BJ (cell line): ENCODE data around the gene SYT1. TPM values are rescaled to one million over a fixed set of nuclear protein-coding genes. Genes with fewer than 3 reads are reported as not detected.

ENCODE experiments used
- CTCF ChIA-PET: fragments of 350-600 bp; formaldehyde crosslinking; extraction: SDS; loops from one replicate; lab custom pipeline; 2021; ENCODE audit warnings: antibody characterized with exemption, inconsistent platforms; lab: Yijun Ruan, JAX
- POLR2A ChIA-PET: fragments of 300-600 bp; sonication (Branson Sonifier 250); formaldehyde crosslinking; extraction: SDS; loops from one replicate; lab custom pipeline; 2021; ENCODE audit warnings: antibody characterized with exemption; lab: Charles Lee
- DNase-seq: peaks from one replicate; pipeline ENCODE4 v3.0.0-alpha.2; 2011; ENCODE audit warnings: low read depth
- H3K27me3 ChIP-seq: 2 replicates; pipeline ENCODE4 v1.6.0; 2011; ENCODE audit warnings: low read length; ENCODE audit not compliant: control insufficient read depth, insufficient read depth
- H3K36me3 ChIP-seq: 2 replicates; pipeline ENCODE4 v1.5.1; 2011; ENCODE audit warnings: low read length; ENCODE audit not compliant: control insufficient read depth, insufficient read depth
- H3K4me3 ChIP-seq: 2 replicates; pipeline ENCODE4 v1.5.1; 2011; ENCODE audit warnings: low read depth, mild to moderate bottlenecking, control low read depth, low read length
- CTCF ChIP-seq: IDR thresholded peaks from 2 replicates; pipeline ENCODE4 v1.5.1; 2011; ENCODE audit warnings: low read depth, mild to moderate bottlenecking, control low read depth, inconsistent platforms, low read length, moderate library complexity; ENCODE audit not compliant: insufficient read depth
- polyA plus RNA-seq: library from polyadenylated mRNA; depleted of rRNA; stranded (reverse); fragments of >200 nt; gene quantifications from 2 replicates; pipeline ENCODE4 v1.2.3, GENCODE V29; 2011

SYT1 gene
- polyA plus RNA-seq, 1 experiment, result 0.70 TPM

DNA sequence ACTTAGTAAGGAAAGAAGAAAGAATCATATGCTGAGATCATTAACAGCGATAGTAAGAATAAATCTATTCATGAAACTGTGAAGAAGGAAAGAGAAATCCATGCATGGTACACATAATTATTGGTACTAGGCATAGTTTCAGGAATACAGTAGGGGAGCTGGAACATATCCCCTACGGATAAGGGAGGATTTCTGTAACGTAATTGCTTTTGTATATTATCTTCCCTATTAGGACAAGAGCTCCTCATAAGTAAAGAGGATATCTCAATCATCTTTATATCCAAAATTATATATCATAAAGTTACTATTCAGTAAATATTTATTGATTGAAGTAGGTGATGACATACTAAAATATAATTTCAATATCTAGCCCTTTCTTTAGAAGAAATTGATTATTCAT lies 22.9 kb downstream of the SYT1 start:
- ChIA-PET POLR2A (no interaction called here), CTCF (no interaction called here)
- DNase-seq, result no peak
- H3K36me3 ChIP-seq, result no peaks in the 10 kb centered on the region
- no peak for TF ChIP-seq CTCF
- no peaks in the 10 kb centered on the region for H3K27me3 ChIP-seq
- H3K4me3 ChIP-seq, result no peak overlapping the region

GRCh38 chr12:78888568-78888967 lies 24.0 kb downstream of the SYT1 start:
- H3K36me3 ChIP-seq, result no peaks in the 10 kb centered on the region
- H3K27me3 ChIP-seq, result no peaks in the 10 kb centered on the region
- no peak overlapping the region for H3K4me3 ChIP-seq
- TF ChIP-seq CTCF, result no peak
- no peak for DNase-seq
- POLR2A ChIA-PET, result no interaction called here
- CTCF ChIA-PET, result no interaction called here

DNA sequence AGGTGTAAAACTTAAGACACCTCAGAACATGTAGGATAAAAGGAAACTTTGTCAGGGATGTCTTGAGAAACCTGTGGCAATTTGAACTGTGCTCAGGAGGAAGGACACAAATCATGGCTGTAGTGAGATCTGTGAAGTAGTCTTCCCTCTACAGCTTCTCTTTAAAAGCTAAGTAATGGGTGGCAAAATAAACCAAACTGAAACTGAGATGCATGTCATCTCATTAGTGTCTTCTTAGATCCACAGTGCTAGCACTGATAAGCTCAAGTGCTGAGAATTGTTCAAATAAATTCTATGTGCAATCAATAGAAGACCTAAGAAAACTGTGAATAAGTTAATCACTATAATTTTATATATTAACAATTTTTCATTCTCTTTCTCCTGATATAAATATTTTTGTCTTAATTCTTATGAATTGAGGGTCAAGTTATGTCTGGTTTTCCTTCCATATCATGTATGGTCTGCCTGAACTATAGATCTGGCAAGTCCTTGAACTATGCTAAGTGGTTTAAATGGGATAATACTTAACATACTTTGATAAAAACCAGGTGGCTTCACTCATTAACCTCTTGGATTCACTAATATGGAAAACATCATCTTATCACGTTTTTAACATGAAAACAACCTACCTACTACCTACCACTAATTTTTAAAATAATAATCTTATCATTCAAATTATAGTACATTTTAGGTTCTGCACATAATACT lies 27.2 kb downstream of the SYT1 start:
- no peak for TF ChIP-seq CTCF
- H3K36me3 ChIP-seq, result no peaks in the 10 kb centered on the region
- CTCF ChIA-PET, result no interaction called here
- no peak overlapping the region for H3K4me3 ChIP-seq
- POLR2A ChIA-PET, result no interaction called here
- H3K27me3 ChIP-seq, result no peaks in the 10 kb centered on the region
- no peak for DNase-seq

- no peak for DNase-seq
- H3K36me3 ChIP-seq, result no peaks in the 10 kb centered on the region
- no peak overlapping the region for H3K4me3 ChIP-seq
- no peak for TF ChIP-seq CTCF
- ChIA-PET POLR2A (no interaction called here), CTCF (no interaction called here)
- H3K27me3 ChIP-seq, result no peaks in the 10 kb centered on the region
These were observed 33.8 kb downstream of the SYT1 start for GRCh38 chr12:78898416-78898815.

DNA sequence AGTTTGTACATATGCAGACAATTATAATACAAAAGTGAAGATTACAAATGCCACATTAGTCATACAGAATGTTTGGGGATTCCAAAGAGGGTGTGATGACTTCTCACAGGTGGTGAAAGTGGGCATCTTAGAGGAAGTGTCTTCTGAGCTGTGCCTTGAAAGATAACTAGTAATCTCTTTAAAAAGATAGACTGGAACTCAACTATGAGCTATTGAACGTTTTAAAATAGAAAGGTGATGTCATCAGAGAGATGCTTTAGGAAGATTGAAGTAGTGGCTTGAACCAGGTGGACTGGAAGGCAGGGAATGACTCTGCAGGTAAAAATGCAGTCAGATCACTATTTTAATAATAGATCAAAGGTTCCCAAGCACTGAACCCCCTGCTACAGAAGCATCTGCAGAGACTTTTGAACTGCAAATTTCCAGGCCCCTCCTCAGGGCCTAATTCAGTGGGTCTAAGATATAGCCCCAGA lies 50.3 kb downstream of the SYT1 start:
- H3K36me3 ChIP-seq, result no peaks in the 10 kb centered on the region
- CTCF ChIA-PET, result no interaction called here
- TF ChIP-seq CTCF, result no peak
- H3K27me3 ChIP-seq, result no peaks in the 10 kb centered on the region
- no peak overlapping the region for H3K4me3 ChIP-seq
- POLR2A ChIA-PET, result no interaction called here
- DNase-seq, result no peak
